ENCODE results near the gene FAT3.

DNA sequence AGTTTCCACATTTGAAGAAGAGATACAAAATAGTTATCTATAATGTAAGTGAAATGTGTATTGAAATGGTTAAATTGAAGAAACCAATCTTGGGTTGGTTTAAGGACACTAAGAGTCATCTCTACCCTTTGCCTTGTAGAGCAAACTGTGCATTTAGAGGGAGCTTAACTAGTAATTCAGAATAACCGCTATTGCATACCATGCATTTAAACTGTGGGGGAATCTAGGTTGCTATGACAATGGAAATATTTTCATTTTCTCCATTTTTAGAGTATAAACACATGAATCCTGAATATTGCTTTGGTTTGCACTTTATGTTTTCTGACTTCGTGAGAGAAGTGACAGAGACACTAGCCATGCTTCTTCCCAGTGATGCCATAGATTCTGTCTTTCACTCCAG, 39.7 kb downstream of the FAT3 start:
- TF ChIP-seq POLR2A (IDR thresholded peaks at IDR 0.05) (no peak), CTCF (IDR thresholded peaks at IDR 0.05) (no peak)

Data from esophagus squamous epithelium (tissue), 4 donors.